Progenitor cell of endocrine pancreas (in vitro differentiated cells): Measurements from ENCODE around the gene DDI2. TPM values are rescaled to one million over a fixed set of nuclear protein-coding genes. Genes with fewer than 3 reads are reported as not detected.

Source experiments
- DNase-seq: peaks from one replicate; pipeline ENCODE4 v3.0.0; 2021; ENCODE audit warnings: low spot score; ENCODE audit not compliant: unreplicated experiment
- H3K27ac Mint-ChIP-seq: 2 replicates; pipeline ENCODE4 v1.8.0; 2021; ENCODE audit warnings: mild to moderate bottlenecking, moderate library complexity, mixed read lengths
- H3K27me3 Mint-ChIP-seq: 2 replicates; pipeline ENCODE4 v1.8.0; 2021; ENCODE audit warnings: mixed read lengths
- H3K36me3 Mint-ChIP-seq: 2 replicates; pipeline ENCODE4 v1.8.0; 2022; ENCODE audit warnings: mixed read lengths; ENCODE audit not compliant: insufficient read depth
- H3K4me1 Mint-ChIP-seq: 2 replicates; pipeline ENCODE4 v1.8.0; 2021; ENCODE audit warnings: low read depth, mixed read lengths
- H3K4me3 Mint-ChIP-seq: 2 replicates; pipeline ENCODE4 v1.8.0; 2021; ENCODE audit warnings: low read depth, mild to moderate bottlenecking, moderate library complexity, mixed read lengths
- H3K9me3 Mint-ChIP-seq: 2 replicates; pipeline ENCODE4 v1.8.0; 2021; ENCODE audit warnings: low read depth, mixed read lengths
- CTCF ChIP-seq: fragments of 200-600 bp; sonication (generic); IDR thresholded peaks from one replicate; pipeline ENCODE4 v1.5.0; 2021; ENCODE audit warnings: antibody characterized with exemption, mild to moderate bottlenecking; ENCODE audit not compliant: unreplicated experiment
- total RNA-seq: library from RNA; stranded (reverse); gene quantifications from 2 replicates; pipeline ENCODE4 v1.2.1, GENCODE V29; 2021

Gene DDI2
- total RNA-seq, 1 donor from 2014 or later: 35.6 TPM

- DNase-seq: no peak
- H3K36me3 Mint-ChIP-seq: peaks cover 7% of the 10 kb centered on the region
- no peaks in the 10 kb centered on the region for H3K9me3 Mint-ChIP-seq
- no peak overlapping the region for H3K27ac Mint-ChIP-seq
- no peak overlapping the region for H3K4me3 Mint-ChIP-seq
- TF ChIP-seq CTCF: no peak
- no peaks in the 10 kb centered on the region for H3K27me3 Mint-ChIP-seq
- peaks cover 14% of the 10 kb centered on the region for H3K4me1 Mint-ChIP-seq
These were observed 73.1 kb downstream of the DDI2 start for GRCh38 chr1:15690317-15690716.

GRCh38 chr1:15691434-15692032, 74.3 kb downstream of the DDI2 start:
- Mint-ChIP-seq H3K27ac (peak overlapping the region; percentile 41), H3K4me3 (no peak overlapping the region), H3K4me1 (peaks cover 6% of the 10 kb centered on the region), H3K9me3 (no peaks in the 10 kb centered on the region), H3K27me3 (no peaks in the 10 kb centered on the region), H3K36me3 (peaks cover 8% of the 10 kb centered on the region)
- DNase-seq: no peak
- TF ChIP-seq CTCF: no peak

- no peak for TF ChIP-seq CTCF
- DNase-seq: no peak
- no peaks in the 10 kb centered on the region for H3K27me3 Mint-ChIP-seq
- H3K36me3 Mint-ChIP-seq: peaks cover 9% of the 10 kb centered on the region
- peaks cover 6% of the 10 kb centered on the region for H3K4me1 Mint-ChIP-seq
- no peak overlapping the region for H3K27ac Mint-ChIP-seq
- no peaks in the 10 kb centered on the region for H3K9me3 Mint-ChIP-seq
- no peak overlapping the region for H3K4me3 Mint-ChIP-seq
These were observed 74.9 kb downstream of the DDI2 start for GRCh38 chr1:15692121-15692682.

GRCh38 chr1:15693371-15693770, 76.1 kb downstream of the DDI2 start:
- Mint-ChIP-seq H3K36me3 (peaks cover 5% of the 10 kb centered on the region), H3K27me3 (no peaks in the 10 kb centered on the region), H3K27ac (no peak overlapping the region), H3K4me1 (peaks cover 1% of the 10 kb centered on the region), H3K4me3 (no peak overlapping the region), H3K9me3 (no peaks in the 10 kb centered on the region)
- no peak for TF ChIP-seq CTCF
- DNase-seq: no peak

GRCh38 chr1:15696956-15697521, 79.8 kb downstream of the DDI2 start:
- Mint-ChIP-seq H3K4me3 (no peak overlapping the region), H3K4me1 (no peaks in the 10 kb centered on the region), H3K9me3 (no peaks in the 10 kb centered on the region), H3K27me3 (no peaks in the 10 kb centered on the region), H3K36me3 (peaks cover 4% of the 10 kb centered on the region), H3K27ac (peak overlapping the region; percentile 84)
- DNase-seq: no peak
- TF ChIP-seq CTCF: no peak
